Progenitor cell of endocrine pancreas (in vitro differentiated cells): ENCODE data around the gene MAP3K20. TPM values are rescaled to one million over a fixed set of nuclear protein-coding genes. Genes with fewer than 3 reads are reported as not detected.

Experiments
- DNase-seq: peaks from one replicate; pipeline ENCODE4 v3.0.0; 2021; ENCODE audit warnings: low spot score; ENCODE audit not compliant: unreplicated experiment
- H3K27ac Mint-ChIP-seq: 2 replicates; pipeline ENCODE4 v1.8.0; 2021; ENCODE audit warnings: mild to moderate bottlenecking, moderate library complexity, mixed read lengths
- H3K27me3 Mint-ChIP-seq: 2 replicates; pipeline ENCODE4 v1.8.0; 2021; ENCODE audit warnings: mixed read lengths
- H3K36me3 Mint-ChIP-seq: 2 replicates; pipeline ENCODE4 v1.8.0; 2022; ENCODE audit warnings: mixed read lengths; ENCODE audit not compliant: insufficient read depth
- H3K4me1 Mint-ChIP-seq: 2 replicates; pipeline ENCODE4 v1.8.0; 2021; ENCODE audit warnings: low read depth, mixed read lengths
- H3K4me3 Mint-ChIP-seq: 2 replicates; pipeline ENCODE4 v1.8.0; 2021; ENCODE audit warnings: low read depth, mild to moderate bottlenecking, moderate library complexity, mixed read lengths
- H3K9me3 Mint-ChIP-seq: 2 replicates; pipeline ENCODE4 v1.8.0; 2021; ENCODE audit warnings: low read depth, mixed read lengths
- CTCF ChIP-seq: fragments of 200-600 bp; sonication (generic); IDR thresholded peaks from one replicate; pipeline ENCODE4 v1.5.0; 2021; ENCODE audit warnings: antibody characterized with exemption, mild to moderate bottlenecking; ENCODE audit not compliant: unreplicated experiment
- total RNA-seq: library from RNA; stranded (reverse); gene quantifications from 2 replicates; pipeline ENCODE4 v1.2.1, GENCODE V29; 2021

Gene MAP3K20
- total RNA-seq, 1 donor from 2014 or later = 19.0 TPM

- H3K4me3 Mint-ChIP-seq = no peak overlapping the region
- H3K9me3 Mint-ChIP-seq = no peaks in the 10 kb centered on the region
- H3K36me3 Mint-ChIP-seq = no peaks in the 10 kb centered on the region
- TF ChIP-seq CTCF = no peak
- H3K27me3 Mint-ChIP-seq = no peaks in the 10 kb centered on the region
- no peak overlapping the region for H3K27ac Mint-ChIP-seq
- DNase-seq = no peak
- peaks cover 6% of the 10 kb centered on the region for H3K4me1 Mint-ChIP-seq
These were observed 172.7 kb downstream of the MAP3K20 start for GRCh38 chr2:173248381-173248780.

- Mint-ChIP-seq H3K27me3 (no peaks in the 10 kb centered on the region), H3K9me3 (no peaks in the 10 kb centered on the region), H3K36me3 (no peaks in the 10 kb centered on the region), H3K4me3 (no peak overlapping the region), H3K4me1 (peaks cover 6% of the 10 kb centered on the region), H3K27ac (no peak overlapping the region)
- TF ChIP-seq CTCF = no peak
- DNase-seq = no peak
These were observed 174.3 kb downstream of the MAP3K20 start for GRCh38 chr2:173249661-173250641.

- DNase-seq = no peak
- Mint-ChIP-seq H3K9me3 (no peaks in the 10 kb centered on the region), H3K27me3 (no peaks in the 10 kb centered on the region), H3K4me3 (no peak overlapping the region), H3K36me3 (no peaks in the 10 kb centered on the region), H3K27ac (no peak overlapping the region), H3K4me1 (peaks cover 6% of the 10 kb centered on the region)
- no peak for TF ChIP-seq CTCF
These were observed 175.6 kb downstream of the MAP3K20 start for GRCh38 chr2:173251225-173251624.

GRCh38 chr2:173252581-173252980 is 176.9 kb downstream of the MAP3K20 start:
- Mint-ChIP-seq H3K27ac (no peak overlapping the region), H3K36me3 (no peaks in the 10 kb centered on the region), H3K27me3 (no peaks in the 10 kb centered on the region), H3K4me3 (no peak overlapping the region), H3K9me3 (no peaks in the 10 kb centered on the region), H3K4me1 (no peaks in the 10 kb centered on the region)
- no peak for TF ChIP-seq CTCF
- no peak for DNase-seq

- H3K27me3 Mint-ChIP-seq = no peaks in the 10 kb centered on the region
- no peaks in the 10 kb centered on the region for H3K4me1 Mint-ChIP-seq
- H3K36me3 Mint-ChIP-seq = no peaks in the 10 kb centered on the region
- H3K9me3 Mint-ChIP-seq = no peaks in the 10 kb centered on the region
- no peak for TF ChIP-seq CTCF
- no peak overlapping the region for H3K4me3 Mint-ChIP-seq
- DNase-seq = no peak
- H3K27ac Mint-ChIP-seq = no peak overlapping the region
These were observed 179.0 kb downstream of the MAP3K20 start for GRCh38 chr2:173254659-173255058.
